Heart right ventricle (tissue), 16 donors: ENCODE measurements around the gene KTI12. TPM values are rescaled to one million over a fixed set of nuclear protein-coding genes. Genes with fewer than 3 reads are reported as not detected.
"Not testable (repeated sequence)": the region's sequence is repeated elsewhere in the genome, so short reads cannot be mapped to it uniquely, and the experiment has no call there.

Experiments
- ATAC-seq, 8 donors: fragments of 200-7000 bp; cut with Tn5 transposase; one replicate each; pipeline ENCODE4 v1.9.1; 2020; ENCODE audit warnings: mild to moderate bottlenecking in 8 of 8, moderate library complexity in 8 of 8, moderate number of reproducible peaks in 1 of 8
- DNase-seq, 2 donors: peaks; one replicate each; pipeline ENCODE4 v3.0.0-alpha.2; 2020
- H3K27ac ChIP-seq, 10 donors: fragments of 200-600 bp; sonication (generic) in 2 of 10; one replicate each; pipeline versions ENCODE4 v1.5.0 to v1.8.0; 2020 to 2022; ENCODE audit warnings: mild to moderate bottlenecking in 3 of 10
- H3K27me3 ChIP-seq, 7 donors: fragments of 200-600 bp; one replicate each; pipeline ENCODE4 v1.8.0; 2021 to 2022; ENCODE audit warnings: mild to moderate bottlenecking in 2 of 7
- H3K36me3 ChIP-seq, 9 donors: fragments of 200-600 bp; sonication (generic) in 1 of 9; one replicate each; pipeline versions ENCODE4 v1.5.0 to v1.8.0; 2020 to 2022; ENCODE audit warnings: mild to moderate bottlenecking in 2 of 9
- H3K4me1 ChIP-seq, 9 donors: fragments of 200-600 bp; sonication (generic) in 1 of 9; one replicate each; pipeline versions ENCODE4 v1.5.0 to v1.8.0; 2020 to 2022; ENCODE audit warnings: mild to moderate bottlenecking in 4 of 9
- H3K4me3 ChIP-seq, 10 donors: fragments of 200-600 bp; sonication (generic) in 2 of 10; one replicate each; pipeline versions ENCODE4 v1.5.0 to v1.8.0; 2020 to 2022; ENCODE audit warnings: mild to moderate bottlenecking in 7 of 10, moderate library complexity in 2 of 10
- H3K9me3 ChIP-seq, 11 donors: fragments of 200-600 bp in 10 of 11; sonication (generic) in 2 of 11; one replicate each; pipeline versions ENCODE4 v1.5.0 to v1.8.0; 2013 to 2022; ENCODE audit warnings: mild to moderate bottlenecking in 2 of 11, control low read depth in 1 of 11, moderate library complexity in 1 of 11
- WGBS, 2 donors: extraction: QIAGEN DNeasy Blood & Tissue Kit; methylation state at CpG; one replicate each; pipeline ENCODE4 v1.1.7; 2013; ENCODE audit warnings: inconsistent platforms in 1 of 2; 5-methylcytosine and 5-hydroxymethylcytosine counted together
- intact Hi-C, 10 donors: fragments of 100-400 bp; cut with DNase I; formaldehyde crosslinking; loops; one replicate each; pipeline versions ENCODE4 v1.11.1 to v1.14.2; 2022
- polyA plus RNA-seq, 2 donors: library from polyadenylated mRNA; stranded (reverse); fragments of 200-250 nt; gene quantifications; one replicate each; pipeline ENCODE4 v1.2.3, GENCODE V29; 2013
- total RNA-seq, 10 donors: library from RNA; stranded (reverse); fragmentation: NEBNext Ultra II Directional in 3 of 10; extraction: Animal tissue kit (Norgen Biotek cat#: 25700) in 3 of 10; gene quantifications; one replicate each; pipeline versions ENCODE4 v1.2.1 to v1.2.4, GENCODE V29; 2021 to 2023
- TF ChIP-seq, protein P1 (sequence below), 9 donors: fragments of 200-600 bp; sonication (generic) in 2 of 9; IDR thresholded peaks; one replicate each; pipeline versions ENCODE4 v1.5.0 to v1.8.0; 2021 to 2022; ENCODE audit warnings: antibody characterized with exemption in 9 of 9, mild to moderate bottlenecking in 5 of 9, moderate library complexity in 1 of 9
- donor health status: Arrhythmogenic right ventricular cardiomyopathy.
- donor health status: ischemic (EF 13 %, LVEDD 7.1; RV severe dilation, severe dysfunction).
- donor health status: healthy with polysubstance abuse.
- donor health status: DM: no; HTN: yes; CAD: no.
- donor health status: DM: no; HTN: no; CAD: no.
- donor health status: ischemic (EF 25% LVEDD 6.9; RV normal size, moderate dysfunction).
- donor health status: ischemic (EF 25% LVEDD 5.7; RV mildly dilated, moderate dysfunction).
- donor health status: healthy.
- donor health status: DM: yes; HTN: yes; CAD: no.
- donor health status: Ischemic cardiomyopathy.
- donor health status: ischemic (EF 35%, LVEDD 5.7; RV mildly dilated, moderate dysfunction).
- donor health status: nonischemic (EF 11% LVEDD 7.7; RV severe dilation, severe dysfunction).
- donor health status: DM: yes; HTN: yes; CAD: no.
- donor health status: PGD.
- donor health status: ischemic (EF 29% LVEDD 5.4; RV normal size, mild dysfunction).
- donor health status: nonischemic (EF 23%, LVEDD 6.1; RV moderate dilation, normal function).

KTI12 gene
- total and polyA plus RNA-seq, 12 donors = 1.9 to 7.5 (median 3.5) TPM

DNA sequence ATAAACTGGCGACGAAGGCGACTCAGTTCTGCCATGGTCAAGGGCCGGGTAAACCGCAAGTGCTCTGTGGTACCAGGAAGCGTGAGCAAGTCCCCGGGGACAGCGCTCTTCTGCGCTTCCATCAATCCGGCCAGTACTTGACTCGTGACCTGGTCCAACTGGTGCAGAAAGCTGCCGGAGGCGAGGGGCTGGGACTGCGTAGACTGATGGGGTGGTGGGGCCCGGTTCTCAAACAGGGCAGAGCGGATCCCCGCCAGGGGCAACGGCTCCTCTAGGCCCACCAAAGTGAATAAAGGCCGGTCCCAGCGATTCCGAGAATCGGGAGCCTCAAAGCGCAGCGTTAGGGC, 852 bp downstream of the KTI12 start:
- TF ChIP-seq, protein P1, sequence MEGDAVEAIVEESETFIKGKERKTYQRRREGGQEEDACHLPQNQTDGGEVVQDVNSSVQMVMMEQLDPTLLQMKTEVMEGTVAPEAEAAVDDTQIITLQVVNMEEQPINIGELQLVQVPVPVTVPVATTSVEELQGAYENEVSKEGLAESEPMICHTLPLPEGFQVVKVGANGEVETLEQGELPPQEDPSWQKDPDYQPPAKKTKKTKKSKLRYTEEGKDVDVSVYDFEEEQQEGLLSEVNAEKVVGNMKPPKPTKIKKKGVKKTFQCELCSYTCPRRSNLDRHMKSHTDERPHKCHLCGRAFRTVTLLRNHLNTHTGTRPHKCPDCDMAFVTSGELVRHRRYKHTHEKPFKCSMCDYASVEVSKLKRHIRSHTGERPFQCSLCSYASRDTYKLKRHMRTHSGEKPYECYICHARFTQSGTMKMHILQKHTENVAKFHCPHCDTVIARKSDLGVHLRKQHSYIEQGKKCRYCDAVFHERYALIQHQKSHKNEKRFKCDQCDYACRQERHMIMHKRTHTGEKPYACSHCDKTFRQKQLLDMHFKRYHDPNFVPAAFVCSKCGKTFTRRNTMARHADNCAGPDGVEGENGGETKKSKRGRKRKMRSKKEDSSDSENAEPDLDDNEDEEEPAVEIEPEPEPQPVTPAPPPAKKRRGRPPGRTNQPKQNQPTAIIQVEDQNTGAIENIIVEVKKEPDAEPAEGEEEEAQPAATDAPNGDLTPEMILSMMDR (IDR thresholded peaks at IDR 0.05) = no peak
- intact Hi-C loops = no loop called here
- Histone ChIP-seq H3K36me3 (peaks cover 0 to 39% (median 0%) of the 10 kb centered on the region in 9 donors), H3K4me3 (peak overlapping the region; percentile 75 to 98 (median 88)), H3K9me3 (no peaks in the 10 kb centered on the region), H3K27me3 (no peaks in the 10 kb centered on the region), H3K27ac (peak overlapping the region in 9 of 10 donors; percentile 82 to 94 (median 87)), H3K4me1 (peaks cover 7 to 31% (median 18%) of the 10 kb centered on the region in 9 donors)
- DNase-seq (peak; percentile 11 to 27), ATAC-seq (peak; percentile 13 to 73 (median 58))
- 6% methylated on average over 24 of the region's 24 CpGs for WGBS, 2 donors

DNA sequence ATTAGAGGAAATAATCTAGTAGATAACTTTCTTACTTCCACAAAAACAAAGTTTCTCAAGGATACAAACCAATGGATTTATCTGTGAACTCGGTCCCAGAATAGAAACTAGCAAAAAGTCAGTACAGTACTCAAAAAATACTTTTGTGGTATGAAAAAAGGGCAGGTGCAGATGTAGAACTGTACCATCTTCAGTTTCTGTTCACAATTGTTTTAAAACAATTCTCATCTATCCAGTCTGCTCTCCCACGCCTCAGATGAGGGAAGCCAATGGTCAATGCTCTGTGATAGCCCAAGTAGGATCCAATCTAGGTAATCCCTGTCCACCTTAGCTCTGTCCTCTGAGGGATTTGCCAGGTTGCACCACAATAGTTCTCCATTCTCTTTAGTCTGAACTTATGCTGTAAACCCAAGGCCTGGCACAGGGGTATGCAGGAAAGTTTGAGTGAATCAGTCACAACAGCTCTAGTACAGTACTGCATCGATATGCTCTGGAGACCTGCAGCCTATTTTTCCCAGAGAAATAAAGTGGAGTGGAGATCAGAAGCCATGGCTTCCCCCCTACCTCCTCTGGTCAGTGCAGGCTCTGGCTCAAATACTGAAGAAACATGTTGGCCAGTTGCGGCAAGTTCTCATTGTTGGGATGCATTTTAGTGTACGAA, 1.4 kb downstream of the KTI12 start:
- Histone ChIP-seq H3K27ac (peak overlapping the region in 4 of 10 donors; percentile 84 to 92 (median 91)), H3K36me3 (peaks cover 0 to 39% (median 0%) of the 10 kb centered on the region in 9 donors), H3K27me3 (no peaks in the 10 kb centered on the region), H3K9me3 (no peaks in the 10 kb centered on the region), H3K4me1 (peaks cover 7 to 31% (median 18%) of the 10 kb centered on the region in 9 donors), H3K4me3 (peak overlapping the region; percentile 75 to 98 (median 88))
- 63 to 64% methylated on average over 5 of the region's 5 CpGs for WGBS, 2 donors
- DNase-seq (no peak), ATAC-seq (peak in 2 of 8 donors; percentile 2 to 9)
- TF ChIP-seq, protein P1 (IDR thresholded peaks at IDR 0.05) = no peak
- intact Hi-C loops = no loop called here

DNA sequence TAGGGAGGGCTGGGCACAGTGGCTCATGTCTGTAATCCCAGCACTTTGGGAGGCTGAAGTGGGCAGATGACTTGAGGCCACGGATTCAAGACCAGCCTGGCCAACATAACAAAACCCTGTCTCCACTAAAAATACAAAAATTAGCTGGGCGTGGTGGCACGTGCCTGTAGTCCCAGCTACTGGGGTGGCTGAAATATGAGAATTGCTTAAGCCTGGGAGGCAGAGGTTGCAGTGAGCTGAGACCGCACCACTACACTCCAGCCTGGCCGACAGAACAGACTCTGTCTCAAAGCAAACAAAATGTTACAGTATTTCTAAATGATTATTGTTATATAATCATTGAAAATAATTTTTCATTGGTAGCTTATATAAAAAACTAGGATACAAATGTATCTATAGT, 4.8 kb downstream of the KTI12 start:
- H3K4me3 ChIP-seq, H3K9me3 ChIP-seq, DNase-seq, intact Hi-C loops, H3K27ac ChIP-seq, ATAC-seq, H3K27me3 ChIP-seq: not testable (repeated sequence)
- WGBS, 2 donors = 93 to 95% methylated on average over 5 of the region's 5 CpGs
- peaks cover 0 to 52% (median 6%) of the 10 kb centered on the region in 9 donors for H3K36me3 ChIP-seq
- peaks cover 7 to 27% (median 18%) of the 10 kb centered on the region in 9 donors for H3K4me1 ChIP-seq

DNA sequence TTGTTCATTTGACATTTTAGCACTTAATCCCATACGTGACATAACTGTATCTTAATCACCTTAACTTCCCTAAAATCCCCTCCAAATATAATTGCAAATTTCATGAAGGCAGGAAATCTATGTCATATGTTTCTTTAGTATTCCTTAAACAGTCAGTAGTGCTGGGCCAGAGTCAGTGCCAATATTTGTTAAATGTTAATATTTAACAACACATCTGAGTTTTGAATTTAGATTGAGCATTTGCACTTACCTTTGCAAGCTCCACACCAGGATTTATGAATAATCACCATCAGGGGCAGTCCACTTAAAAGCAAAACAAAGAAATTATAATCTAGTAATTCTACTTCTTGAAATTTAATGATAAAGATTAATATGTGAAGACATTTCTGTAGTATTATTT, 5.3 kb downstream of the KTI12 start:
- 85 to 91% methylated on average over 1 of the region's 1 CpG for WGBS, 2 donors
- ATAC-seq = no peak

More for the DNA sequence above, 5.3 kb downstream of the KTI12 start:
- no peaks in the 10 kb centered on the region for H3K27me3 ChIP-seq
- H3K36me3 ChIP-seq = peaks cover 0 to 57% (median 11%) of the 10 kb centered on the region in 9 donors
- TF ChIP-seq, protein P1 (IDR thresholded peaks at IDR 0.05) = no peak
- DNase-seq = no peak
- intact Hi-C loops = no loop called here
- H3K4me3 ChIP-seq = no peak overlapping the region
- no peak overlapping the region for H3K27ac ChIP-seq
- no peaks in the 10 kb centered on the region for H3K9me3 ChIP-seq
- H3K4me1 ChIP-seq = peaks cover 7 to 25% (median 18%) of the 10 kb centered on the region in 9 donors
